ENCODE results near the gene TAS2R31.
A peak's percentile ranks its signal among the peaks of the same experiment; 100 is the strongest.
"Not testable (repeated sequence)": the region's sequence is repeated elsewhere in the genome, so short reads cannot be mapped to it uniquely, and the experiment has no call there.

The TAS2R31 gene

DNA sequence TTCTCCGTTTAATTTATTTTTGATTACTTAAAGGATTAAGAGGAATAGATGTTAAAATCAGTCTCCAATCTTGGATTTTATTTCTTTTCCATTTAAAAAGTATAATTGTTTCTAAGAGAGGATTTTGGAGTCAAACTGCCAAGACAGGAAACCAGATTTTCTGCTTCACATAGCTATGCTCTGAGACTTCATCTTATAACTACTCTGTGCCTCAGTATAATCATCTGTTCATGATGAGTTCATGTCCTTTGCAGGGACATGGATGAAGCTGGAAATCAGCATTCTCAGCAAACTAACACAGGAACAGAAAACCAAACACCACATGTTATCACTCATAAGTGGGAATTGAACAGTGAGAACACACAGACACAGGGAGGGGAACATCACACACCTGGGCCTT lies 9.0 kb upstream of the TAS2R31 start:
- no peak for TF ChIP-seq POLR2AphosphoS5 (IDR thresholded peaks at IDR 0.05; ENCODE audit: low read depth, low read length)
- TF ChIP-seq POLR2A (IDR thresholded peaks at IDR 0.05; ENCODE audit: low read depth, low read length): no peak
- no peak for TF ChIP-seq TAF1 (IDR thresholded peaks at IDR 0.05; ENCODE audit: borderline replicate concordance, low read depth, low read length)

DNA sequence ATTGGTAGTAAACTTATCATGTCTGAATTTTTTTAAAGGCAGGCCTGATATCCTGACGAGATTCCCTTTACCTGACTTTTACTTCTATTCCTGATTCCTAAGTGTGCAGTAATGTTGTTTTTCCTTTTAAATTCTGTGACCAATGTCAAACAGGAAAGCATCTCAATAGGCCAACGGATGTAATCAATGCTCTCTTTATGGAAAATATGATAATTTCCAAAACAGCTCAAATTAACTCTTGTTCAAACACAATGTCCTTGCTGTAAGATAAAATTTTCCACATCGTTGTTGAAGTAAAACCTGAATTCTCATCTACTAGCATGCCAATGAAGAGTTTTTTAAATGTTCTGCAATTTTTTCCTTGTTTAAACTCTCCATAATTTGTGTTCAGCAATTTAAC lies 8.0 kb upstream of the TAS2R31 start:
- FAIRE-seq: peak; percentile 46
- TF ChIP-seq TAF1 (IDR thresholded peaks at IDR 0.05; ENCODE audit: borderline replicate concordance, low read depth, low read length) (no peak), POLR2AphosphoS5 (IDR thresholded peaks at IDR 0.05; ENCODE audit: low read depth, low read length) (no peak)
- DNase-seq (ENCODE audit: insufficient read length): no peak

More for the DNA sequence above, 9.0 kb upstream of the TAS2R31 start:
- DNase-seq (ENCODE audit: insufficient read length) (no peak), FAIRE-seq (no peak)

DNA sequence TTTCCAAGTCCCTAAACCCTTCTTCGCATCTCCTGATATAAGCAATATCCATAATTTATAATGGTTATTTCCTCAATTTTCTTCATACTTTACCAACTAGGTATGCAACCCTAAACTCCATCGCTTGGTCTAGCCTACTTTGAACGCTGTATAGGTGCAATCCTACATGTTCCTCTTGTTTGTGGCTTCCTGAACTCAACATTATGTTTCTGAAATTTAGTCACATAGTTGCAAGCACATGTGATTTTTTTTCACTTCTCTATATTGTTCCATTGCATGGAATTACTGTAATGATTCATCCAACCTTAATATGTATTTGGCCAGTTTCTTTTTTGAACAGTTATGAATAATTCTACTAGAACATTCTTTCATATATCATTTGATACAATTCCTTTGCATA lies 2.8 kb upstream of the TAS2R31 start:
- DNase-seq (ENCODE audit: insufficient read length); FAIRE-seq: not testable (repeated sequence)

DNA sequence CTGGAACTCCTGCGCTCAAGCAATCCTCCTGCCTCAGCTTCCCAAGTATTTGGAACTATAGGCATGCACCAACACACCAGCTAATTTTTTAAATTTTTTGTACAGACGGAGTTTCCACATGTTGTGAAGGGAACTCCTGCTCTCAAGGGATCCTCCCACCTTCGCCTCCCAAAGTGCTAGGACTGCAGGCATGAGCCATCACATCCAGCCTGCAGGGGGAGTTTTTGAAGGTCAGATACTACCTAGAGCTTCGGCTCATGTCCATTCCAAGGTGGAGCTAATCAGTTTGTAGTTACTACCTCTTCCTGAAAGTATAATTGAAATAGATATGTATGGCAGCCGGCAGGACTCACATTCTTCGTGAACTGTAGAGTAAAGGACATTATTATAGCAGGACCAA lies 5.1 kb downstream of the TAS2R31 start:
- FAIRE-seq (no peak), DNase-seq (ENCODE audit: insufficient read length) (no peak)
- TF ChIP-seq TAF1 (IDR thresholded peaks at IDR 0.05; ENCODE audit: borderline replicate concordance, low read depth, low read length) (no peak), POLR2AphosphoS5 (IDR thresholded peaks at IDR 0.05; ENCODE audit: low read depth, low read length) (no peak), POLR2A (IDR thresholded peaks at IDR 0.05; ENCODE audit: low read depth, low read length) (no peak)

DNA sequence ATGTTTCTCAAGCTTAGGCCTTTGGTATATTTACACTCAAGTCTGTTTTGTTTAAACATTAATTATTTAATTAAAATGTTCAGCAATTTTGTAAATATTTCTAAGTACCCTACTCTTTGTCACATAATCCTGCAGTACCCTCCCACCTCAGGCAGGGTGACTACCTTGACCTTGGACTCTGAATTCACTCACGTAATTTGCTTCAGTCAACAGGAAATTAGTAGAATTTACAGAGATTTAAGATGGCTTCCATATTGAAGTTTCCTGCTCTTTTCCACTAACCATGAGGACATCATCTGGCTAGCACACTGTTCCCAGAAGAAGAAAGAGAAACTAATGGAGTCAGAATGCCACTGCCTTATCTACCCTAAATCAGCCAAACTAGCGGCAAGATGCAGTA lies 7.8 kb downstream of the TAS2R31 start:
- no peak for TF ChIP-seq TAF1 (IDR thresholded peaks at IDR 0.05; ENCODE audit: borderline replicate concordance, low read depth, low read length)
- TF ChIP-seq POLR2A (IDR thresholded peaks at IDR 0.05; ENCODE audit: low read depth, low read length): no peak
- no peak for TF ChIP-seq POLR2AphosphoS5 (IDR thresholded peaks at IDR 0.05; ENCODE audit: low read depth, low read length)
- no peak for FAIRE-seq
- no peak for DNase-seq (ENCODE audit: insufficient read length)

DNA sequence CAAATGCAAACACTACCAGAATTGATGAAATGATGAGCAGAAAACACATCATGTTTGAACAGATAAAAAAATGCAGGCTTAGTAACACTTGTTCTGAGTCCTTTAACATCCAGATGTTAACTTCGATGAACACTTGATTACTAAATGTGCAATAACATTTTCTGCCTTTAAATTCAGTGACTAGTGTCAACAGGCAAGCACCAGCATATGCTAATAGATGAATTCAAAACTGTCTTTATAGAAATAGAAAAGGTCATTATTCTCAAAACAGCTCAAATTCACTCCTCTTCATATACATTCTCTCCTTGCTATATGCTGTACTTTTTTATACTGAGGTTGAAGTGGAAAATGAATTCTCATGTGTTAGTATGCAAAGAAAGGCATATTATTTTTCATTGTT lies 8.7 kb downstream of the TAS2R31 start, which contains the start of gene TAS2R19:
Gene TAS2R19 (minus strand): TSS at position 101 of the 400 bp plus-strand sequence. CDS start 49 bp downstream, at position 52.
- DNase-seq (ENCODE audit: insufficient read length) (no peak), FAIRE-seq (no peak)
- TF ChIP-seq TAF1 (IDR thresholded peaks at IDR 0.05; ENCODE audit: borderline replicate concordance, low read depth, low read length): no peak
- no peak for TF ChIP-seq POLR2A (IDR thresholded peaks at IDR 0.05; ENCODE audit: low read depth, low read length)
- no peak for TF ChIP-seq POLR2AphosphoS5 (IDR thresholded peaks at IDR 0.05; ENCODE audit: low read depth, low read length)

DNA sequence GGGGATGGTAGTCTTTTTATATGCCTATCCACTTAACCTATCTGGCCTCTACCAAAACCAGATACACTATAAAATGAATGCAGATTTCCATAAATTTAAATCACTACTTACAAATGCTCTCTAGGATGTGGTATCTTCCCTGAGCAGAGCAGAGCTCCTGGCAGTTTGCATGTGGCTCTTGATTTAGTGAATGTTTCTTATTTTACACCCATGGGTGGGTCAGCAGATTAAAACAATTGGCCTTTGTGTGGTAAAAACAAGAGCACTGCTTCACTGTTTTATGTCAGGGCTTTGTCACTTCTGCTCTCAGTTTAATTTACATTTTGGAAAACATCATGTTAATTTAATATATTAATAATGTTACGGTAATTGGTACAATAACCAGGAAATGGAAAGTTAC lies 14.3 kb downstream of the TAS2R31 start:
- no peak for FAIRE-seq
- DNase-seq (ENCODE audit: insufficient read length): no peak
- TF ChIP-seq TAF1 (IDR thresholded peaks at IDR 0.05; ENCODE audit: borderline replicate concordance, low read depth, low read length) (no peak), POLR2AphosphoS5 (IDR thresholded peaks at IDR 0.05; ENCODE audit: low read depth, low read length) (no peak), POLR2A (IDR thresholded peaks at IDR 0.05; ENCODE audit: low read depth, low read length) (no peak)

DNA sequence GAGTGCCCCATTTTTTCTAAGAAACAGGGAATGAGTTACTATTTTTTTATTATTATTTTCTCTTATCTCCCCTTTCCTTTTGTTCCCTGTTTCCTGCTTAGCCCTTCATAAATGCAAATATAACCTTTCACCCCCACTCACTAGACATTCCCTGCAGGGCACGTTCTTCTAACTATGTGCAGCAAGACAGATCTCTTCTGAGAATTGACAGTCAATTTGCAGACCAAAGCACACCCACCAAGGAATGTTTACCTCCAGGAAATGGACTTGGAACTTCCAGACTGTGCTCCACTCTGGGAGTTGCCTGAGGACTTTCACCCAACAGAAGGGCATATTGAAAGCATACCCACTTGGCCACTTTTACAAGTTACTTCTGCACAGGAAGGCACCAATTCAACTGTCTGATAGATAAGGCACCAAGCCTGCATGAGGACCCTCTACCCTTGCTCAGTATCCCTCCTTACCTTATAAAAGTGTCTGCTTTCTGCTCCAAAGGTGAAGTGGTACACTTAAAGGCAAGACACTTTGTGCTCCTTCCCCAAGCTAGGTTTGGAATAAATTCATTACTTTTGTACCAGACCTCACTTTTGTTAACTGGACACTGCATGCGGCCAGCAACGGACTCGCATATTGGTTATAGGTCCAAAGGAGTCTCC lies 15.3 kb downstream of the TAS2R31 start:
- DNase-seq (ENCODE audit: insufficient read length) (no peak), FAIRE-seq (no peak)
- no peak for TF ChIP-seq TAF1 (IDR thresholded peaks at IDR 0.05; ENCODE audit: borderline replicate concordance, low read depth, low read length)
- TF ChIP-seq POLR2AphosphoS5 (IDR thresholded peaks at IDR 0.05; ENCODE audit: low read depth, low read length): no peak
- no peak for TF ChIP-seq POLR2A (IDR thresholded peaks at IDR 0.05; ENCODE audit: low read depth, low read length)

DNA sequence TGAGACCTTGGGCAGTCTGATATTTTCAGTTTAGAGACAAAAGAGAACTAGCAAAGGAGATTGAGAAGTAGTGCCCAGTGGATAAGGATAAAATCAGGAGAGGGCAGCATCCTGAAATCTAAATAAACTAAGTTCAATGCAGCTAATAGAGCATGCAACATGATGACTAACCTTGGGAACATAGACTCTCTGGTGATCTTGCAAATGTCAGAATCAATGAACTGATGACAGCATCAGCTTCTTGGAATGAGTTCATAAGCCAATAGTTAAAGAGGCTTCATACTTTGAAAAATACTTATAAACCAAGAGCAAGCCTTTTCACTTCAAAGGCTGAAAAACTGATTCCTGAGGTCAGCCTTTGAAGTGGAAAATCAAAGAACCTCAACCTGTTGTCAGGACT lies 17.0 kb downstream of the TAS2R31 start:
- FAIRE-seq (no peak), DNase-seq (ENCODE audit: insufficient read length) (no peak)
- no peak for TF ChIP-seq TAF1 (IDR thresholded peaks at IDR 0.05; ENCODE audit: borderline replicate concordance, low read depth, low read length)
- TF ChIP-seq POLR2A (IDR thresholded peaks at IDR 0.05; ENCODE audit: low read depth, low read length): no peak
- no peak for TF ChIP-seq POLR2AphosphoS5 (IDR thresholded peaks at IDR 0.05; ENCODE audit: low read depth, low read length)

DNA sequence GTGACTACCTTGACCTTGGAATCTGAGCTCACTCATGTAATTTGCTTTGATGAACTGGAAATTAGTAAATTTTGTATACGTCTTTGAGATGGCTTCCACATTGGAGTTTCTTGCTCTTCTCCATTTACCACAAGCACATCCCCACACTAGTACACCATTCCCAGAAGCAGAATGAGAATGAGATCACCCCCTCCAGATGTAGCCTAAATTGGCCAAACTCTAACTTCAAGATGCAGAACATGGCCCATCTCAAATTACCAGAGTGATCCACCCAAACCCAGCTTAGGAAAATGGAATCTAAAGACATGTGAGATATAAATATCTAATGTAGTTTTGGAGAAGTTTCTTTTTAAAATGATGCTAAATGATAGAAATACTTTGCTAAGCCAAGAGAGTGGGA lies 23.6 kb downstream of the TAS2R31 start:
- DNase-seq (ENCODE audit: insufficient read length) (no peak), FAIRE-seq (peak; percentile 76)
- TF ChIP-seq POLR2AphosphoS5 (IDR thresholded peaks at IDR 0.05; ENCODE audit: low read depth, low read length): no peak

DNA sequence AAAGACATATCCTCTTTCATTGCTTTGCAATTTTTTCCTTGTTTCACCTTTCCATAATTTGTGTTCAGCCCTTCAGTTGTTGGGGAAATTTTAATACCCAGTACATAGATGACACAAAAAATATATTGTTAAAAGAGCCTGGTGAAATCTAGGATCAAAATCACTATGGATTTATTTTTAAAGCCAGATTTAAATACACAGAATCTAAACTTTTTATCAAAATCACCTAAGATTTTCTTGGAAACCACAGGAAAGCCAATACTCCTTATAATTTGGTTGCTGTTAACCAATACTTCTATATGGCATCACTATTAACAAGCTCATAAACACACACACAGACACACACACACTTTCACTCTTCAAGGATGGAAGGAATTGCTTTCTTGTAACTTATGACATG lies 33.0 kb downstream of the TAS2R31 start, which contains the start of gene TAS2R20:
Gene TAS2R20 (minus strand): TSS at position 101 of the 400 bp plus-strand sequence. CDS start 429 bp downstream, outside the sequence.
- TF ChIP-seq TAF1 (IDR thresholded peaks at IDR 0.05; ENCODE audit: borderline replicate concordance, low read depth, low read length): no peak
- no peak for TF ChIP-seq POLR2A (IDR thresholded peaks at IDR 0.05; ENCODE audit: low read depth, low read length)
- no peak for TF ChIP-seq POLR2AphosphoS5 (IDR thresholded peaks at IDR 0.05; ENCODE audit: low read depth, low read length)
- no peak for DNase-seq (ENCODE audit: insufficient read length)
- FAIRE-seq: no peak

DNA sequence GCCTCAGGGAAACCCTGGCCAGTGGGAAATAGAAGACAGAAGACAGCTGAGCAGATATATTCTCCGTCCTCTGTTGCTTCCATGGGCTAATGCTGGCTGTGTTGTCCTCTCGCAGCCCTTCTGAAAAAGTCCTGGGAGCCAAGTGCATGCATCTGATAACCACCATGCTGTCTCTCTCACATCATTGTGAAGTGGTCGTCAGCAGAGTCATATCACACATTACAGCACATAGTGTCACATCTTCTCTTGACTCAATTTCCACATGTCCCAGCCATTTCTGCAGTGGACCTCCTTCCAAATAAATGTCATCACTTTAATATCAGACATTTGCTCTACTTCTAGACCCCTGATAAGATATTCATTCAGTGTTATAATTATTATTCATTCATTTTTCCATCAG lies 36.9 kb downstream of the TAS2R31 start:
- DNase-seq (ENCODE audit: insufficient read length) (no peak), FAIRE-seq (no peak)
- TF ChIP-seq POLR2A (IDR thresholded peaks at IDR 0.05; ENCODE audit: low read depth, low read length): no peak

DNA sequence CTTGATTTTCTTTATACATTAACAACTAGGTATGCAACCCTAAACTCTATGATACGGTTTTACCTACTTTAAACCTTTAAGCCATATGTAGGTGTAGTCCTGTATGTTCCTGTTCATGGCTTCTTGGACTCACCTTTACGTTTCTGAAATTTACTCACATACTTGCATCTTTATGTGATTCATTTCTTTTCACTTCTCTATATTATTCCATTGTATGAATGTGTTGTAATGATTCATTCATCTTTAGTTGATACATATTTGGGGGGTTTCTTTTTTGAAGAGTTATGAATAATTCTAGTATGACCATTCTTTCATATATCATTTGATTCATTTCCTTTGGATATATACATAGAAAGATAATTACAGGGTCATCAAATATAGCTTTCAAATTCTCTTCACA lies 42.1 kb downstream of the TAS2R31 start:
- no peak for TF ChIP-seq TAF1 (IDR thresholded peaks at IDR 0.05; ENCODE audit: borderline replicate concordance, low read depth, low read length)
- no peak for TF ChIP-seq POLR2A (IDR thresholded peaks at IDR 0.05; ENCODE audit: low read depth, low read length)
- TF ChIP-seq POLR2AphosphoS5 (IDR thresholded peaks at IDR 0.05; ENCODE audit: low read depth, low read length): no peak
- FAIRE-seq (no peak), DNase-seq (ENCODE audit: insufficient read length) (no peak)
